BJ (cell line): ENCODE data around the gene PRR7. TPM values are rescaled to one million over a fixed set of nuclear protein-coding genes. Genes with fewer than 3 reads are reported as not detected.

Source experiments
- CTCF ChIA-PET: fragments of 350-600 bp; formaldehyde crosslinking; extraction: SDS; loops from one replicate; lab custom pipeline; 2021; ENCODE audit warnings: antibody characterized with exemption, inconsistent platforms; lab: Yijun Ruan, JAX
- POLR2A ChIA-PET: fragments of 300-600 bp; sonication (Branson Sonifier 250); formaldehyde crosslinking; extraction: SDS; loops from one replicate; lab custom pipeline; 2021; ENCODE audit warnings: antibody characterized with exemption; lab: Charles Lee
- DNase-seq: peaks from one replicate; pipeline ENCODE4 v3.0.0-alpha.2; 2011; ENCODE audit warnings: low read depth
- H3K27me3 ChIP-seq: 2 replicates; pipeline ENCODE4 v1.6.0; 2011; ENCODE audit warnings: low read length; ENCODE audit not compliant: control insufficient read depth, insufficient read depth
- H3K36me3 ChIP-seq: 2 replicates; pipeline ENCODE4 v1.5.1; 2011; ENCODE audit warnings: low read length; ENCODE audit not compliant: control insufficient read depth, insufficient read depth
- H3K4me3 ChIP-seq: 2 replicates; pipeline ENCODE4 v1.5.1; 2011; ENCODE audit warnings: low read depth, mild to moderate bottlenecking, control low read depth, low read length
- polyA plus RNA-seq: library from polyadenylated mRNA; depleted of rRNA; stranded (reverse); fragments of >200 nt; gene quantifications from 2 replicates; pipeline ENCODE4 v1.2.3, GENCODE V29; 2011
- TF ChIP-seq, protein P1 (sequence below): IDR thresholded peaks from 2 replicates; pipeline ENCODE4 v1.5.1; 2011; ENCODE audit warnings: low read depth, mild to moderate bottlenecking, control low read depth, inconsistent platforms, low read length, moderate library complexity; ENCODE audit not compliant: insufficient read depth

PRR7 gene
- polyA plus RNA-seq, 1 experiment: 1.6 TPM

GRCh38 chr5:177428574-177429217 is 17.9 kb upstream of the PRR7 start:
- H3K27me3 ChIP-seq: no peaks in the 10 kb centered on the region
- ChIA-PET CTCF (interaction anchor here (1.2 to 6.2 kb wide), 4 partner anchors 25 to 38 kb away, joined by 4 to 48 read pairs (median 4); no protein-coding TSS in a partner anchor), POLR2A (no interaction called here)
- H3K36me3 ChIP-seq: peaks cover 22% of the 10 kb centered on the region
- no peak for DNase-seq
- TF ChIP-seq, protein P1, sequence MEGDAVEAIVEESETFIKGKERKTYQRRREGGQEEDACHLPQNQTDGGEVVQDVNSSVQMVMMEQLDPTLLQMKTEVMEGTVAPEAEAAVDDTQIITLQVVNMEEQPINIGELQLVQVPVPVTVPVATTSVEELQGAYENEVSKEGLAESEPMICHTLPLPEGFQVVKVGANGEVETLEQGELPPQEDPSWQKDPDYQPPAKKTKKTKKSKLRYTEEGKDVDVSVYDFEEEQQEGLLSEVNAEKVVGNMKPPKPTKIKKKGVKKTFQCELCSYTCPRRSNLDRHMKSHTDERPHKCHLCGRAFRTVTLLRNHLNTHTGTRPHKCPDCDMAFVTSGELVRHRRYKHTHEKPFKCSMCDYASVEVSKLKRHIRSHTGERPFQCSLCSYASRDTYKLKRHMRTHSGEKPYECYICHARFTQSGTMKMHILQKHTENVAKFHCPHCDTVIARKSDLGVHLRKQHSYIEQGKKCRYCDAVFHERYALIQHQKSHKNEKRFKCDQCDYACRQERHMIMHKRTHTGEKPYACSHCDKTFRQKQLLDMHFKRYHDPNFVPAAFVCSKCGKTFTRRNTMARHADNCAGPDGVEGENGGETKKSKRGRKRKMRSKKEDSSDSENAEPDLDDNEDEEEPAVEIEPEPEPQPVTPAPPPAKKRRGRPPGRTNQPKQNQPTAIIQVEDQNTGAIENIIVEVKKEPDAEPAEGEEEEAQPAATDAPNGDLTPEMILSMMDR: no peak
- H3K4me3 ChIP-seq: no peak overlapping the region

GRCh38 chr5:177429248-177430040 is 17.2 kb upstream of the PRR7 start:
- Histone ChIP-seq H3K36me3 (peaks cover 26% of the 10 kb centered on the region), H3K4me3 (no peak overlapping the region), H3K27me3 (no peaks in the 10 kb centered on the region)
- no peak for DNase-seq
- TF ChIP-seq, protein P1: no peak
- ChIA-PET CTCF (interaction anchor here (1.2 to 6.2 kb wide), 2 partner anchors 26 kb away, joined by 4 to 48 read pairs; no protein-coding TSS in a partner anchor), POLR2A (no interaction called here)

DNA sequence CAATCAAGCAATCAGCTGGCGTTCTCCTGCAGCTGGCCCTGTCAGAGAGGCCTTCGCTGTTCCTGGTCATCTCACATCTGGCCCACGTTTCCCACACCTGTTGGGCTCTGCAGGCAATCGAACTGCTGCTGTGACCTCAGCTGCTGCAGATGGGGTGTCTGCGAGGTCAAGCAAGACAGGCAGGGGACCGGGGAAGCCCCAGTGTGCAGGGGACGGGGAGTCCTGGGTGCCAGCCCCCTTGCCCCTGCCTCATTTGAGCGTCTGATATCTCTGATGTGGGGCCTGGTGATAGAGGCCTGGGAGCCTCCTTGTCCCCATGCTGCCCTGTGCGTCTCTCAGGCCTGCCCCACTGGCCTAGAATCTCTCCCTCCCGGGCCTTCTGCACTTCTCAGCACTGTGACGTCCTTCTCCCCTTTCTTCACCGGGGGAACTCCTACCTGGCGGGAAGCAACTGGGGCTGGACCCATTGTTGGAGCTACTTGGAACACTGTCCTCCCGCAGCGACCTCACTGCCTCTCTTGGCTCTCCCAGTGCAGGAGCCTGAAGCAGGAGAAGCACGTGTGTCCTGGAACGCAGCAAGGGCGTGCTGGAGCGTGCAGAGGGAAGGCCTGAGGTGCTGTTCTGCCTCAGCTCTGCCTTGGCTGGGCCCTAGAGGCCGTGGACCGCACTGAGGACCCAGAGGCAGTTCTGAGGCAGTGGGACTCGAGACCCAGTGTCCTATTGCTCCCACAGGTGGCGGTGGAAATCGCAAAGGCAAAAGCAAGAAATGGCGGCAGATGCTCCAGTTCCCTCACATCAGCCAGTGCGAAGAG is 16.3 kb upstream of the PRR7 start:
- Histone ChIP-seq H3K36me3 (peaks cover 30% of the 10 kb centered on the region), H3K4me3 (no peak overlapping the region), H3K27me3 (no peaks in the 10 kb centered on the region)
- TF ChIP-seq, protein P1: no peak
- ChIA-PET POLR2A (no interaction called here), CTCF (no interaction called here)
- DNase-seq: no peak

GRCh38 chr5:177430972-177431316 is 15.7 kb upstream of the PRR7 start:
- no peak overlapping the region for H3K4me3 ChIP-seq
- DNase-seq: no peak
- TF ChIP-seq, protein P1: no peak
- H3K27me3 ChIP-seq: no peaks in the 10 kb centered on the region
- ChIA-PET CTCF (no interaction called here), POLR2A (no interaction called here)
- H3K36me3 ChIP-seq: peaks cover 31% of the 10 kb centered on the region
